SHP77 treated with DMSO at 0.1 percent for 48 hours (cell line): ENCODE measurements around the gene PFDN5.
A peak's percentile ranks its signal among the peaks of the same experiment; 100 is the strongest.
"Not testable (repeated sequence)": the region's sequence is repeated elsewhere in the genome, so short reads cannot be mapped to it uniquely, and the experiment has no call there.

Source experiments
- DNase-seq: peaks from one replicate; lab custom pipeline; 2025; lab: John Stamatoyannopoulos, UW

The PFDN5 gene

DNA sequence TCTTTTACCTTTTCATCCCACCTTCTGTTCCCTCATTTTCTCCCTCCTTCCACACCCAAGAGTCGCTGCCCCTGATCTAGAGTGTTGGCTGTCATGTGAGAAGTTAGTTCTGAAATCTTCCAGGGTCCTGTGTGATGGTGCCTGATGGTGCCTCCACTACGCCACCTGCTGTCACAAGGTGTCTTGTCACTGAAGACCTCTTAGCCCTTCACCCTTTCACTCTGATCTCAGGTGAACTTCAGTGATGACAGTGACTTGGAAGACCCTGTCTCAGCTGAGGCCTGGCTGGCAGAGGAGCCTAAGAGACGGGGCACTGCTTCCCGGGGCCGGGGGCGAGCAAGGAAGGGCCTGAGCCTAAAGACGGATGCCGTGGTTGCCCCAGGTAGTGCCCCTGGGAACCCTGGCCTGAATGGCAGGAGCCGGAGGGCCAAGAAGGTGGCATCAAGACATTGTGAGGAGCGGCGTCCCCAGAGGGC, 7.6 kb upstream of the PFDN5 start:
- no peak for DNase-seq

DNA sequence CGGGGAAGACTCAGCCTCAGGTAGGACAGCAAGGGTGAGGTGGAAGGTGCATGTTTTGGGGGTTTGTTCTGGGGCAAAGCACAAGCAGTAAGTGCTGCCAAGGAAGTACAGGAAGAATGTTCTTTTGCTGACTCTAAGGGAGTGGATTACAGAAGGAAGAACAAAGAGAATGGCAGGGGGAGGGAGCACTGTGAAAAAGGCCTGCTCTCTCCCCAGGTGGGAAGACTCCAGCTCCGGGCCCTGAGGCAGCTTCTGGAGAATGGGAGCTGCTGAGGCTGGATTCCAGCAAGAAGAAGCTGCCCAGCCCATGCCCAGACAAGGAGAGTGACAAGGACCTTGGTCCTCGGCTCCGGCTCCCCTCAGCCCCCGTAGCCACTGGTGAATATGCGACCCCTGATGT, 7.0 kb upstream of the PFDN5 start:
- DNase-seq, result no peak

DNA sequence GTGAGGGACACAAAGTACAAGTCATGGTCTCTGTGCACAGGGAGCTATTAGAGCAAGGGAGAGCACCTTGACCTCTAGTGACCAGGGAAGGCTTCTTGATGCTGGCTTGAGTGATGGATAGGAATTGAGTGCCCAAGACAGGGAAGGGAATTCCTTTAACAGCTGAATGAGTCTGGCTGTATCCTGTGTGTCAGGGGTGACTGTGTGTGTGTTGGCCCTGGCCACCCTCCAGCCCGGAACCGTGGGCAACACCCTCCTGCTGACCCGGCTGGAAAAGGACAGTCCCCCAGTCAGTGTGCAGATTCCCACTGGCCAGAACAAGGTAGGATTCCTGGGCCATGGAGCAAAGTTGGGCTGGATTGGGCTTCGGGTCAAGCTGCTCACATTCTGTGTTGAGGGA, 5.5 kb upstream of the PFDN5 start:
- no peak for DNase-seq

DNA sequence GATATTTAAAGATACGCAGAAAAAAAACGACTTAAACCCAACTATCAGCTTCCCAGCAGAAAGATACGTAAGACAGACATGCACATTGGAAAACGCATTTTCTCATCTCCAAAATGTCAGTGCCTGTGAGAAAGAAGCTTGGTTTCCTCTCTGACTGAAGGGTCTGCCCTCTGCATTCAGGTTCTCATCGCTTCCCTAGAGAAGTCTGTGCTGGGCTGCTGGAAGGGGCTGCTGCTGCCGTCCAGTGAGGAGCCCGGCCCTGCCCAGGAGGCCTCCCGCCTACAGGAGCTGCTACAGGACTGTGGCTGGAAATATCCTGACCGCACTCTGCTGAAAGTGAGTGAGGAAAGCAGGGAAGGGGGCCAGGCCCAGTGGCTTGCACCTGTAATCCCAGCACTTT, 4.7 kb upstream of the PFDN5 start:
- no peak for DNase-seq

DNA sequence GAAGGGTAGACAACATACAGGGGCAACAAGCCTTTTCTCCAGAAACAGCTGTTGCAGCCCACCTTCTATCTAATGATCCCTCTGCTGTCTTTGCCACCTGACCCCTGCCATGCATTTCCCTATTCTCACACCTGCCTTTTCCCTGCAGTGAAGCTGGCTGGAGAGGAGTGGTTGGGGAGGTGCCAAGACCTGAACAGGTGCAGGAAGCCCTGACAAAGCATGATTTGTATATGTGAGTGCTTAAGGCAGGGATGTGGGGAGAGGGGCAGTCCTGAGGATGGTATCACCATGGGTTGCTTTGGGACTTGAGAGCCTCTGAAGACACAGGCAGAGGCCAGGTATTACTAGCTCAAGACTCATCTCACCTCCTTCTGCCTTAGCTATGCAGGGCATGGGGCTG, 2.9 kb upstream of the PFDN5 start:
- no peak for DNase-seq

DNA sequence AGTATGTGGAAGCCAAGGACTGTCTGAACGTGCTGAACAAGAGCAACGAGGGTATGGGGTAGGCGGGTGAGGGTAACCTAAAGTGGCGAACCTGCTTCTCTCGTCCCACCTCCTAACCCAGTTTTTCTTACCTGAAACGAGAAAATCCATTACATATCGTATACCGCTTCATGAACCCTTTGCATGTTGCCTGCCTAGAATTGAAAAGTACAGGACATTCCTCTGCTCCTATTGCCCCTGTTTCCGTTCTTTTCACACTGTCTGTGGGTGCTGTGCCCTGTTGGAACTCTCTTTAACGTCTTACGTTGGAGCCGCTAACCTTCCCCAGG, 513 bp downstream of the PFDN5 start:
- no peak for DNase-seq

DNA sequence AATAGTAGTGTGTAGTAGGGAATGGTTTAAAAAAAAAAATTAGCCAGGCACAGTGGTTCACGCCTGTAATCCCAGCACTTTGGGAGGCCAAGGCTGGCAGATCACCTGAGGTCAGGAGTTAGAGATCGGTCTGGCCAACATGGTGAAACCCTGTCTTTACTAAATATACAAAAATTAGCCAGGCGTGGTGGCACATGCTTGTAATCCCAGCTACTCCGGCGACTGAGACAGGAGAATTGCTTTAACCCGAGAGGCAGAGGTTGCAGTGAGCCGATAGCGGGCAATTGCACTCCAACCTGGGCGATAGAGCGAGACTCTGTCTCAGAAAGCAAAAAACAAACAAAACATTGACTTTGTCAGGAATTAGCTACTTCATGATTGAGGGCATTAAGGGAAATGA, 1.8 kb downstream of the PFDN5 start:
- not testable (repeated sequence) for DNase-seq

DNA sequence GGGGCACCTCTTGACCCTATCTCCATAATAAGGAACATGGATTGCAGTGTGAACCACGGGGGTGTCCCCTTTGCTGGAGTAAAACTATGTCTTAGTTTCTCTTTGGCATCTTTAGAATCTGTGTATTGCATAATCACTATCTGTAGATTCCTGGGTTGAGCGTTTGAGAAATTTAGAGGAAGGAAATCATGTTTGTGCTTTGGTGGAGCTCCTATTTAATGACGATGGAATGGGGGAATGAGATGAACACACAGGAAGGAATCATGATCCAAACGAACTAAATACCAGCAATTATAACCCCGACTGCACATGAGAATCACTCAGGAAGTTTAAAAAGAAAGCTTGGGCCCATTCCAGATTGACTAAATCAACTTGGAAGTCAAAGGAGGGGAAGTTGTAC, 2.8 kb downstream of the PFDN5 start:
- no peak for DNase-seq

DNA sequence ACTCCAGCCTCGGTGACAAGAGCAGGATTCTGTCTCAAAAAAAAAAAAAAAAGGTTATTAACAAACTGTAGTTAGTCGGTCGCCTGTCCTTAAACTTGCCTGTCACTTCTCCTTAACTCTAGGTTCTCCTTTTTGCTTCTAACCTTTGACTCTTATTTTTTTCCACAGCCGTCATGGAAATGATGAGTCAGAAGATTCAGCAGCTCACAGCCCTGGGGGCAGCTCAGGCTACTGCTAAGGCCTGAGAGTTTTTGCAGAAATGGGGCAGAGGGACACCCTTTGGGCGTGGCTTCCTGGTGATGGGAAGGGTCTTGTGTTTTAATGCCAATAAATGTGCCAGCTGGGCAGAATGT, 3.7 kb downstream of the PFDN5 start:
- DNase-seq, result no peak

DNA sequence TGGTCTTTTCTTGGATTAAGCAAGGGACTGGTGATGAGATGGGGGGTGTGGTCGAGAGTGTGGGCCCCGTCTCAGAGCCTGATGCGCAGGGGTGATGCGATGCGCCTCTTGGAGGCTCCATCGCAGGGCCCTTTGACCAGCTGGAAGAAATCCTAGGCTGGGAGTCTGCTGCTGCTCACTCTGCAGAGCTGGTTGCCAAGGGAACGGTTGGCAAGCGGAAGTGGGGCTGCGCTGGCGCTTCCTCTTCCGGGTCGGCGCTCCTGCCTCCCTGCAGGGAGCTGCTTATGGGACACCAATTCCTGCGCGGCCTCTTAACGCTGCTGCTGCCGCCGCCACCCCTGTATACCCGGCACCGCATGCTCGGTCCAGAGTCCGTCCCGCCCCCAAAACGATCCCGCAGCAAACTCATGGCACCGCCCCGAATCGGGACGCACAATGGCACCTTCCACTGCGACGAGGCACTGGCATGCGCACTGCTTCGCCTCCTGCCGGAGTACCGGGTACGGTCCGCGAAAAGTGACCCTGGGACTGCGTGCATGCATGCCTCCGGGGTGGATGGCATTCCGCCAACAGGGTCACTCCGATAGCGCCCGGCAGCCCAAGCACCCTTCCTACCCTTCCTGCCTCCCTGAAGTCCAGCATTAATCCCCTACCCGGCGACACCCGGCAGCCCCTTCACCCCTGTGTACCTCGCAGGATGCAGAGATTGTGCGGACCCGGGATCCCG, 4.3 kb downstream of the PFDN5 start, which contains the start of gene MYG1:
Gene MYG1 (plus strand): TSS at position 242 of the 727 bp plus-strand sequence. CDS start 43 bp downstream, at position 285.
- DNase-seq, result peak; percentile 81

DNA sequence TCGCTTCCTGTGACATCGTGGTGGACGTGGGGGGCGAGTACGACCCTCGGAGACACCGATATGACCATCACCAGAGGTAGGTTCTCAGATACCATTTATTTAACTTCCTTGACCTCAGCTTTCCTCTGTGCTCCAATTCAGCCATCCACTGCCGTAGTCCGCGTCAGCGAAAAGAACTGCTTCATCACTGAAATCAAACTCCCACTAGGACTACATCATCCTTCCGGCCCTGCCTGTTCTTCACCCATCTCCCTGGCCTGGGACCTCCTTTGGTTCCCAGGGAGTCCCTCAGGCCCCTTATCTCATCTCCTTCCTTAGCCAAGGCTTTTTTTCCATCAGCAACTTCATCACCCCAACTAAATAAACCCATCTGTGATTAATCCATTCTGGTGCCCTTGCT, 4.8 kb downstream of the PFDN5 start:
- DNase-seq, result no peak

DNA sequence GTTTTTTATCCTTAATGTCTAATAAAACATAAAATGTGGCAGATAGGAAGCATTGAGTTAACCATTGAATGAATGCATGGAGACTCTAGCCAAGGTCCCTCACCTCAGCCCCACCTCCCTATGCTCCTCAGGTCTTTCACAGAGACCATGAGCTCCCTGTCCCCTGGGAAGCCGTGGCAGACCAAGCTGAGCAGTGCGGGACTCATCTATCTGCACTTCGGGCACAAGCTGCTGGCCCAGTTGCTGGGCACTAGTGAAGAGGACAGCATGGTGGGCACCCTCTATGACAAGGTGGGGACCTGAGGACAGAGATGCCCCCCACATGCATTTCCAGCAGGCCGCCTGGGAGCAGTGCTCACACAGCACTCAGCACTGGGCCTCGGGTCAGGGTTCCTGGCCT, 7.6 kb downstream of the PFDN5 start:
- no peak for DNase-seq

DNA sequence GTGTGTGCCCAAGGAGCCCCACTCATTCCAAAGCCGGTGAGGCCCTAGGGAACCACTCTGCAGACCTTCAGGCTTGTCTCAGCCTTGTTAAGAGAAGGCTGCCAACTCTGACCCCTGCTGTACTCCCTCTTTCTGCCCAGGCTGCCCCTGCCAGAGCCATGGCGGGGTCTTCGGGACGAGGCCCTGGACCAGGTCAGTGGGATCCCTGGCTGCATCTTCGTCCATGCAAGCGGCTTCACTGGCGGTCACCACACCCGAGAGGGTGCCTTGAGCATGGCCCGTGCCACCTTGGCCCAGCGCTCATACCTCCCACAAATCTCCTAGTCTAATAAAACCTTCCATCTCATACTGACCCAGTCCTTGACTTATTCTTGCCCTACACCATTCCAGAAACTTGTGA, 11.5 kb downstream of the PFDN5 start:
- DNase-seq, result no peak

DNA sequence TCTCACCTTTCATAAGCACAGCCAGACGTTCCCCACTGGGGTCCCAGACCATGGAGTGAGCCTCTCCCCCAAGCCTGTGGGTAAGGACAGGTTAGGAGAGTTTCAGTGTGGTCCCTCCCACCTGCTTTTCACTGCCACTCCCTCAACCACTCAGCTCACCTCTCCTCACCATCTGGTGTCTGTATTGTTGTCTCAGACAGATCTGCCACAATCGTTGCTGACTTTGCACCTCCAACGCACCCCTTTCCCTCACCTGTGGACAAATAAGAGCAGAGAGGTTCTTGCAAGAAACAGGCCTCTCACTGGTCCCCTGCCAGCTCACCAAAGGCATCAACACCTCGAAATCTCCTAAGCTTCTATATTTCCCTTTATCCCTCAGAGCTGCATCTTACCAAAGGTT, 12.9 kb downstream of the PFDN5 start:
- DNase-seq, result no peak

DNA sequence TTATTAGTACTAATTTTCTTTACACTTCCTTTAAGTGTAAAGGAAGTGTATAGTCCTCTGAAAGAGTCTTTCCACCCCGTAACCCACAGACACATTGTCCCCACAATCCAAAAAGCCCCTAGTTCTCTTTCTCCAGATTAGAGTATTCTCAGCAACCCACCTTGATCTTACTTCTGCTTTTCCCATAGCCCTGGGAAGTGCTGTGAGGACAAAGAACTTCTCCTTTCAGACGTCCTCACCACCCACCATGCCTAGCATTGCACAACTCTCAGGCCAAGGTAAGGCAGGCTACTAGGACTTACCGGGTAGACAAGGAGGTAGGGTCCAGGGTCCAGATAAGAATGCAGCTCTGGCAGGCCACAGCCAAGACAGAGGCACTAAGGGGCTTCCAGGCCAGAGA, 18.7 kb downstream of the PFDN5 start:
- DNase-seq, result no peak

DNA sequence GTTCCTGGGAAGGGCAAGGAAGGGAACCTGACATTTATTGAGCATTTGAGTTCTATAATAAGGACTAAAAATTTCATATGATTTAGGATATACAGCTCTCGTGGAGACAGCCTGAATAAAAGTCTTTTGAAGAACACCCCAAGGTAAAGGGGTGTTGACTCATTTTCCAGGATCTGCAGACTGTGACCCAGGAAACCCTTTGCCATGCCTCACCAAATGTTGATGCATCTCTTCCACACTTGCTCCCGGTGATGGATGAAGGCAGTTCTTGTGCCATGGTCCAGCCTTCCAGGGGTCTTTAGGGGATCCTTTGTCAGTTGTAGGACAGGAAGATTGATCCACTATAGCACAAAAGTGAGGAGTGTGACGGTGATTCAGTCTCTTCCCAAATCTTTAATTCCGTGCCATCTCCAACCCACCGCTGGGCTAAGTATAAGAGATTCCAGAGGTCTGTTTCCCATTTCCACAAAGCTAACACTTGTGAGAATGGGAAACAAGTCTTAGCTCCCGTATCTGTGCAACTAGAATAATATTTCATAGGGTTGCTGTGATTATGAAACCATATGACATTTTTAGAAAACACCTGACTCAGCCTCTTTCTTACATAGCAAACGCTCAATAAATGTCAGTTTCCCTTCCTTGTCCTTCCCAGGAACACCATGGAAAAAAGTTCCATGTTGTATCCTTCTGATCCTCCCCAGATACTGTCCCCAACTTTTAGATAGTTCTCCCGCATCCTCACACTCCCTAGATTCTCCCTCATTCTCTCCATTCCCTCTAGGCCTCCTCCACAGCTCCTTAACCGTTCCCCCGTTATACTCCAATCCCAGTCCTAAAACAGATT, 25.2 kb downstream of the PFDN5 start:
- DNase-seq, result no peak

DNA sequence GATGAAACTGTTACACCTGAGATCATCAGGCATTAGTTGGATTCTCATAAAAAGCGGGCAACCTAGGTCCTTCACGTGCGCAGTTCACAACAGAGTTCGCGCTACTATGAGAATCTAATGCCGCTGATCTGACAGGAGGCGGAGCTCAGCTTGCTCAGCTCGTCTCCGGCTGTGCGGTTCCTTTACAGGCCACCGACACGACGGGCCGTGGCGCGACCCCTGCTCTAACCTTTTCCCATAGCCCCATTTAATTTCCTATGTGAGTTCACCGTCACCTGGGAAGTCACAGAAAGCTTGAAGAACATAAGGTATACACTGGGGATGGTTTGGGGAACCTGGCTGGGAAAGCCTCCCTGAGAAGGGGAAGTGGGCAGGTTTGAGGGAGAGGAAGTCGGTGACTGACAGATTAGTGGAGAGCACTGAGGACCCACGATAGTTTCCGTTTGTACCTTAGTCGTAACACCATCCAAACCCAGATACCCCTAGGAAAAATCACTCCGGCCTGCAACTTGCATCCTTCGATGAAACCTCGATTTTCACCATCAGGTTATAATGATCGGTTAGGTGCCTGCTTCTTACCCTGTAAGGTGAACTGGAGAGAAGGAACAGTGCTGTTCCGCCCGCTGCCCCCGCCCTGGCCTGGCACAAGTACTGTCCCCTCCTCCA, 28.9 kb downstream of the PFDN5 start:
- no peak for DNase-seq

DNA sequence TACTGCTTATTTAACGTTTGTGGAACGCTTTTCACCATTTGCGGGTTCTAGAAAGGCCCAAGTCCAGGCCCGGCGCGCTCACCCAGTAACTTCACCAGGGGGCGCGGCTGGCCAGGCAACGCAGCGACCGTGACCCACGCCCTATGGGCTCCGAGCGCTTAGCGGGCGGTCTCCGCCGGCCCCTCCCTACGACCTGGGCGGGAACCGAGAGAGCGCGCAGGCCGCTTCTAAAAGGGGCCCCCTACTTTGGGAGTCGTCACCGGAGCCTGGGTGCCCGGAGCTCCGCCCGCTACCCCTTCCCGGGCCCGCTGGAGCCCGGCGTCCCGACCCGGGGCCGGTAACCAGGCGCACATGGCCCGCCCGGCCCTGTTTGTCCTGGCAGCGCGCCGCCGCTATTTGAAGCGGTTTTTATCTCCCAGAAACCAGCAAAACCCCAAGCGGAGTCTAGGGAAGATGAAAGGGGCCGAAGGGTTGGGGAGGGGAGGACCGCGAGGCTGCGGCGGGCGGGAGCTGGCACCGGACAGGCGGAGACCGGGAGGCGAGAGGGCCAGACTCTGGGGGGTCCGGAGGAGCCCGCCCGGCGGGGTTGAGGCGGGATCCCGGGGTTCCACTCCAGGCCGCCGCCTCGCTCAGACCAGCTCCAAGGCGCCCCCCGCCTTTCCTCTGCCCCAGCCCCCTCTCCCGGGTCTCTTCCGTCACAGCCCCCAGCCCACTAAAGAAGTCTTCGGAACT, 29.6 kb downstream of the PFDN5 start:
- peak; percentile 61 for DNase-seq

DNA sequence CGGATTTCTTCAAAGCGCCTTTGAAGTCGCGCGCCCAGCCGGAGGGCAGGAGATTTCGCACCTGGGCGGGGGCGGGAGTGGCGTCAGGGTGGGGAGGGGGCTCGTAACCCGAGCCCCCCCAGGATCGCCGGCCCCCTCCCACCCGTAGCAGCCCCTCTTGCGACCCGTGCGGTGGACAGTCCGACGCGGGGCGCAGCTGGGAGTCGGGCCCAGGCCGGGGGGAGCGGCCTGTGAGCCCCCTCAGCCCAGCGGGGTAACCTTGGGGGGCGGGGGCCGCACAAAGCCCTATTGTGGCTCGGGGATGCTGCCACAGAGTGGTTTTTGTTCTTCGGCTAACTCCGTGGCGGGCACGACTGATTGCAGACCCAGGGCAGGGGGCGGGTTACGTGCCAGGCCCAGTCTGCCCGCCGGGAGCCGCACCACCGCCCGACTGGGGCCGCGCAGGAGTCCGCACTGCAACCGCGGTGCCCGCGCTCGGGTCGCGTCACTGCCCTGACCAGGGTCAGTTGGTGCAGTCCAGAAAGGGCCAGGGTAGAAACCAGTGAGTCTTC, 30.2 kb downstream of the PFDN5 start:
- no peak for DNase-seq

DNA sequence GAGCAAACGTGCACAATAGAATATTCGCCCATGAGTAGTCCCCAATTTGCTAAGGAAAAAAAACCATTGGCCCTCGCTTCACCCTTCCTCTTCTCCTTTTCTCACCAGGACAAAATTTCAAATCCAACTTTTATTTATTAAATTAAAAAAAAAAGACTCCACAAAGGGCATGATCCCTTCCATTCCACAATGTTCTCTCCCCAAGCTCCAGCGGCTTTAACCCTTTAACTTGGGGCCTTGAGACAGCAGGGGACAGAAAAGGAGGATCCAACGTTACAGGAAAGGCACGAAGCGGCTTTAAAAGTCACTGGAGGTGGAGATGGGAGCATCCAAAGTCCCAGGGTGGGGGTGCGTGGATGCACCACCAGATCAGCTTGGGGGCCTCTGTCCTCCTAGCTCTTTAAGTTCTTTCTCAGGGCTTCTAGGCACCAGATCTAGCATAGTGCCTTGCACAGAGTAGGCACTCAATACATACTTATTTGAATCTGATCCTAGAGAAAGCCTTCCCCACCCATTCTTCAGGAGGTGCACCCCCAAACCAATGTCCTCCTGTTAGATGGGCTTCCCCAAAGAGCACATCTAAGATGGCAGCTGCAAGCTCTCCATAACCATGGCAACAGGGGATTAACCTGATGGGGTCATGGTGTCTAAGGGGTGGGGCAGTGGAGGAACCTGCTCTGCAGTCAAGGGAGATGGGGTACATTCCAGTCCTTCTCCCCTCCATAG, 31.3 kb downstream of the PFDN5 start:
- no peak for DNase-seq

DNA sequence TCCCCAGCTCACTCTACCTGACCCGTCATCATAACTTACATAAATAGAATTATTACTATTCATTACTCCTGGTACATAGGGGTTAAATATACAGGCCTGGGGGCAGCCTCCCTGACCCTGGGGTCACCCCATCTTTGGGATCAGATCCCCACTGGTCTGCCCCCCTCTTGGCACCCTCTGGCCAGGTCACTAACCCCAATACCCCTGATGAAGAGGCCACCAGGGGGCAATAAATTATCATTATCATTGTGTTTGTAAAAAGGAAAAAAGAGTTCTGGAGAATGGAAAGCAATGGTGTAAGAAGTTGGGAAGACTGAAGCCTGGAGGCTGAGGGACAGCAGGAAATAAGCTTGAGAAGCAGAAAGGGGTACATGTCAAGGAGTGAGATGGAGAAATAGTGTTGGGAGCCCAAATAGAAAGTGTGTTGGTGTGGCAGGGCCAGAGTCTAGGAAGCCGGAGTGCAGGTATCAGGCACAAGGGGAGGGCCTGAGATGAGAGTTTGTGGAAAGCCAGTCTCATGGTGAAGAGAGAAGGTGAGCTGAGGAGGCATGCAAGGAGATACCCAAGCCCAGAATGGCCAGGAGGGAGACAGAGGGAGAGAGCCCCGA, 32.2 kb downstream of the PFDN5 start:
- DNase-seq, result no peak
